GM12875 (cell line): ENCODE measurements around the gene SCAF8.
"Not testable (repeated sequence)": the region's sequence is repeated elsewhere in the genome, so short reads cannot be mapped to it uniquely, and the experiment has no call there.

Experiments
- H3K4me3 ChIP-seq: one replicate; pipeline ENCODE4 v1.5.1; 2011; ENCODE audit warnings: low read depth, low read length, control low read depth
- CTCF ChIP-seq: IDR thresholded peaks from 2 replicates; pipeline ENCODE4 v1.5.1; 2011; ENCODE audit warnings: low read depth, mild to moderate bottlenecking, control low read depth, inconsistent platforms, low read length, moderate library complexity, borderline replicate concordance; ENCODE audit not compliant: insufficient read depth

The SCAF8 gene

GRCh38 chr6:154703124-154703523 lies 30.1 kb upstream of the SCAF8 start:
- TF ChIP-seq CTCF, result no peak
- no peak overlapping the region for H3K4me3 ChIP-seq

GRCh38 chr6:154705471-154706113 lies 27.6 kb upstream of the SCAF8 start:
- H3K4me3 ChIP-seq, result no peak overlapping the region
- TF ChIP-seq CTCF, result no peak

- H3K4me3 ChIP-seq, result no peak overlapping the region
- TF ChIP-seq CTCF, result no peak
Observed at GRCh38 chr6:154706389-154706788, 26.8 kb upstream of the SCAF8 start.

GRCh38 chr6:154709621-154710020 lies 23.6 kb upstream of the SCAF8 start:
- TF ChIP-seq CTCF, result no peak
- H3K4me3 ChIP-seq, result no peak overlapping the region

- no peak for TF ChIP-seq CTCF
- no peak overlapping the region for H3K4me3 ChIP-seq
Observed at GRCh38 chr6:154710689-154711088, 22.5 kb upstream of the SCAF8 start.

- no peak for TF ChIP-seq CTCF
- no peak overlapping the region for H3K4me3 ChIP-seq
Observed at GRCh38 chr6:154715446-154715845, 17.8 kb upstream of the SCAF8 start.

GRCh38 chr6:154716350-154716749 lies 16.9 kb upstream of the SCAF8 start:
- not testable (repeated sequence) for H3K4me3 ChIP-seq

GRCh38 chr6:154719433-154719832 lies 13.8 kb upstream of the SCAF8 start:
- no peak overlapping the region for H3K4me3 ChIP-seq
- no peak for TF ChIP-seq CTCF
